ENCODE measurements around the gene CCT3.
"Not testable (repeated sequence)": the region's sequence is repeated elsewhere in the genome, so short reads cannot be mapped to it uniquely, and the experiment has no call there.

The CCT3 gene

DNA sequence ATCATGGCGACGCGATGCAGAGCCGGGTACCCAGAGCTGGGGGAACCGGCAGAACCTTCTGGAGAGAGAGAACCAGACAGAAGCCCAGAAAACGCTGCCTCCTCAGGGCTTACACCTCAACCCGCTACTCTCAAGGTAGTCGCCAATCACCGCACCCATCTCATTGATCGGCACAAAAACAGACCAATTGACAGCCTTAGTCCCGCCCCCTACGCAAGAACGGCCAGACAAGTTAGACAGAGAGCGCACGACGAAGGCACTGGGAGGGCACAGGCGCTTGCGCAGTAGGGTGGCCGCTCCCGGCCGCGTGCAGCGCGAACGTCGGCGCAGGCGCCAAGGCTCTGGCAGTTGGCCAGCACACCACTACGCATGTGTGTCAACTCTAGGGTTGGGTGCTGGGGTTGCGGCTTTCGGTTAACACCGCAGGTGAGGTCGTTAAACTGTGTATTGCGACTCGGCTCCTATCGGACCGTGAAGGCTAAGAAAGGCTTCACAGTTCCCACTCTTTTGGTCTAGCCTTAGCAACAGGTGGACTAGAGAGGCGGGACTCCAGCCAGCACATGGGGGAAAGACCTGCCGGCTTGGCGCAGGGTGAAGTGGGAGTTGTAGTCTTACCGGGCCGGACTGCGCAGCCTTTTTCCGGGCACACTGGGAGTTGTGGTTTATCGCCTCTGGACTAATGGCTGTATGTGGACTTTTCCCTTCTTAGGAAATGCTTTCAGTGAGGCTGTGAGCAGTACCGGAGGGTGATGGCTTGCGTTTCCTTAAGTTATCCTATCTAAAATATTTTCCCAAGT, at the start of gene CCT3, which contains the start of gene TSACC:
Gene CCT3 (minus strand): TSS at position 113 of the 797 bp plus-strand sequence. CDS start 108 bp downstream, at position 5.
Gene TSACC (plus strand): TSS at position 347 of the 797 bp plus-strand sequence. CDS start 1,232 bp downstream, outside the sequence.
- peak; percentile 100 for DNase-seq

GRCh38 chr1:156387870-156388173, 49.7 kb upstream of the CCT3 start:
- DNase-seq, result no peak

DNA sequence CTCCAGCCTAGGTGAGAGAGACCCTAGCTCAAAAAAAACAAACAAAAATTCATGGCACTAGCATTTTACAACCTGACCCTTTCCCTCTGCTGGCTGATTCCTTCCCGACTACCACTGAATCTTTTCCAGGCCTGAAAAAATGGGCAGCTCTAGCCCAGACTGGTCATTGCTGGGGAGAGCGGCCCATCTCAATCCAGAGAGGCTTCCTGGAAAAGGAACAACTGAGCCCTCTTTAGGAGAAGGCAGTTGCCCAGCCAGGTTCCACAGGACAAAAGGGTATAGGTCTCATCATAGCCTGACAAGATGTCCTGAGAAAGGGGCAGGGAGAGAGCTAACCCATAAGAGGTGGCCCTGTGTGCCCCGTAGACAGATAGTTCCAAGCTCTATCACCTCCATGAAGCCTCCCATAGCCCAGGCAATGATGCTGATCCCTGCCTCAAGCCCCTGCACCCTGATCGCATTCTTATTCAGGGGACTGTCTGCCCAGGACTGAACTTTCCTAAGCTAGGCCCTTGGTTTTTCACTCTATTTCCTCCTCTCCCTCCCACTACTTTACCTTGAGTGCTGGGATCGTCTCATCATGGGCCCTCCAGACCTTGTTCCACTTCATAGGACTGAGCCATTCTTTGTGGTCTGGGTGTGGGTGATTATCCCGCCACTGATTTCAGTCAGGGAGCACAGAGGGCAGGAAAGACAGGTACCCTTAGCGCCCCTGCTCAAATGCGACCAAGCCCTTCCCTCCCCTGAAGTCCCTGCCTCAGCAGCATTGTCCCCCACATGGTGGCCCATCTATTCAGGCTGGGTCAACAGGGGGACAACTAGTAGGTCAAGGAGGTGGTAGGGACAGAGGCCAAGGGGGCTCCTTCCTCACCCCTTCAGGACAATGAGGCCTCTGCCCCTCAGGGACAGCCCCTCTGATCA, 49.1 kb upstream of the CCT3 start:
- DNase-seq, result no peak

DNA sequence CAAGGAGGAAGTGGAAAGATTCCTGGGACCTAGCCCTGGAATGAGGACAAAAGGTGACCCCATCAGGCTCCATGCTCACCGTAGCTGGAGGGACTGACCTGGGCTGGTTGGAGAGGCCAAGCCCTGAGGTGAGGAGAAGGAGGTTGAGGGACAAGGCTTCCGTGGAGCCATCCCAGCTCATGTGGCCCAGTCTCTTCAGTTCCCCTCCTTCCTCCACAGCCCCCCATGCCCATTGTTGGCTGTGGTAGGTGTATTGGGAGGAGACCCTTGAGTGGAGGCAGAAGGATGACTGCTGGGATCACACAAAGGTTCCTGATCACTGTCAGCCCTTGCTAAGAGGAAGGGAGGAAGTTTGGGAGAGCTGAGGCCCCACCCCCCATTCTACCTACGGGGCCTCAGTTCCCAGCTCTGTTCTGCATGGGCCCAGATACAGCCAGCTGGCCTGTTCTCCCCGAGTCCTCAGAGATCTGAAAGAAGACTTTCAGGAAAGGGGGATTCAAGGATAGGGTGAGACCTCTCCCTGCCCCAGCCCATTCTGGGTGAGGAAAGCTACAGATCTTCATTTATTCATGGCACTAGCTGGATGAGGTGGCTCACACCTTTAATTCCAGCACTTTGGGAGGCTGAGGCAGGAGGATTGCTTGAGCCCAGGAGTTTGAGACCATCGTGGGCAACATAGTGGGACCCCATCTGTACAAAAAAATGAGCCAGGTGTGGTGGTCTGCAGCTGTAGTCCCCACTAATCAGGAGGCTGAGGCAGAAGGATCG, 48.2 kb upstream of the CCT3 start:
- DNase-seq, result no peak

- DNase-seq, result peak; percentile 90
These were observed 47.5 kb upstream of the CCT3 start for GRCh38 chr1:156385534-156386031.

- DNase-seq, result no peak
These were observed 46.6 kb upstream of the CCT3 start for GRCh38 chr1:156384658-156385057.

GRCh38 chr1:156384007-156384406, 45.9 kb upstream of the CCT3 start:
- no peak for DNase-seq

- peak; percentile 87 for DNase-seq
These were observed 44.9 kb upstream of the CCT3 start for GRCh38 chr1:156383023-156383422.

GRCh38 chr1:156382561-156382960, 44.5 kb upstream of the CCT3 start:
- DNase-seq, result no peak

GRCh38 chr1:156379420-156380165, 41.5 kb upstream of the CCT3 start:
- peak; percentile 44 for DNase-seq

DNA sequence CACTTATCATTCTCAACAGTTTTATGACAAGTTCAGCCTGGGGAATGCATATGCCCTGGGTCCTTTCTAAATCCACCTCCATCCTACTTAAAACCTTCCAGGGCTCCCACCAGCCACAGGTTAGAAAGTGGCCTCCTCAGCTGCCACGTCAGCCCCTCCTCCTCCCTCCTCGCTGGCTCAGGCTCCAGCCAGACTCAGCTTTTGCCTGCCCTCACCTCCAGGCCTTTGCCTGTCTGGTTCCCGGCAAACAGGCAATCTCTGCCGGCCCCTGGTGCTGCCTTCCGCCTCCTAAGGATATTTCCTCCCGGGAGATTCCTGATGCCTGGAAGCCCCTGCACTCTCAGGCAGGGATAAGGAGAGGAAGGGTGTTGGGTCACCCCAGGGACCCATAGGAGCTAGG, 40.5 kb upstream of the CCT3 start:
- no peak for DNase-seq

- DNase-seq, result no peak
These were observed 39.1 kb upstream of the CCT3 start for GRCh38 chr1:156376958-156377919.

- no peak for DNase-seq
These were observed 38.1 kb upstream of the CCT3 start for GRCh38 chr1:156376146-156376545.

DNA sequence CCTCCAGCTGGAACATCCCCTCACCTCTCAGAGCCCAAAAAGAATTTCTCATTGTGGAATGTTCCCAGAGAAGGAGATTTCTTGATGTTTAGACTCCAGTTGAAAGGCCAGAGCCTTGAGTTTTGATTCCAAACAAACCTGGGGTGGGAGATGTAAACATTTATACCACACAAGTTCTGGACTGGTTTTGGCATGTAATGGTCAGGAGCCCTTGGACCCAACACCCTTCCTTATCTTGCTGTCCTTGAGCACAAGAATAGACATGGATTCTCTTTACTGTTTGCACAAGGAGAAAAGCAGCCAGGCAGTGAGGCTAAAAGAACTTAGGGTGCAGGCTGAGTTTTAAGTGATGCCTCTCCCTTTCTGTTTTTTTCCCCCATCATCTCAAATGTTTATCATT, 35.5 kb upstream of the CCT3 start:
- DNase-seq, result no peak

- no peak for DNase-seq
These were observed 34.8 kb upstream of the CCT3 start for GRCh38 chr1:156372876-156373275.

- DNase-seq, result no peak
These were observed 34.1 kb upstream of the CCT3 start for GRCh38 chr1:156372265-156372586.

- no peak for DNase-seq
These were observed 33.6 kb upstream of the CCT3 start for GRCh38 chr1:156371553-156372264.

- not testable (repeated sequence) for DNase-seq
These were observed 31.7 kb upstream of the CCT3 start for GRCh38 chr1:156369685-156370286.

- DNase-seq, result no peak
These were observed 31.0 kb upstream of the CCT3 start, which contains the start of gene RHBG for GRCh38 chr1:156368889-156369684. Gene RHBG (plus strand): TSS chr1:156369211. CDS start chr1:156369250, 39 bp downstream.

All from NCI-H1694 (cell line).